GM19035 (cell line): ENCODE measurements around the gene KCNMB2.

Experiments used
- ATAC-seq: cut with Tn5 transposase; IDR thresholded peaks from one replicate; pipeline ENCODE4 v1.9.1; 2021; ENCODE audit not compliant: unreplicated experiment

KCNMB2 gene

GRCh38 chr3:178567611-178568010 is 31.4 kb downstream of the KCNMB2 start:
- no peak for ATAC-seq

- ATAC-seq = no peak
These were observed 32.0 kb downstream of the KCNMB2 start for GRCh38 chr3:178568155-178568731.

GRCh38 chr3:178568911-178569310 is 32.7 kb downstream of the KCNMB2 start:
- ATAC-seq = no peak

DNA sequence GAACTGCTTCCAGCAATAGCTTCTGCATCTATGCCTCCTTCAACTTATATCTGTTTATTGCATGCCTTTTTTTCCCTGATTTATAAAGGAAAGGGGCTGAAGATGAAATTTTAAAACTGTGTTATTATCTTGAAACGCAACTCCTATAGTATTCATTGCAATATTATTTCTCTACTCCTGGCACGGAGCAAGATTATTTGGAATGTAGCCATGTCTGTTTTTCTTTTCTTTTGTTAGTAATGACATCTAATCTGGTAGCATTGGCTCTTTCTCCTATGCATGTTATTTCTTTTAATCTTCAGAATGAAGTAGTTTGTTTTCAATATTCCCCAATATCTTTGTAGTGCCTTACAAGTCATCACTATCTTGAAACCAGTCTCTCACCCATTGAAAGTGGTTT is 33.6 kb downstream of the KCNMB2 start:
- ATAC-seq = no peak

DNA sequence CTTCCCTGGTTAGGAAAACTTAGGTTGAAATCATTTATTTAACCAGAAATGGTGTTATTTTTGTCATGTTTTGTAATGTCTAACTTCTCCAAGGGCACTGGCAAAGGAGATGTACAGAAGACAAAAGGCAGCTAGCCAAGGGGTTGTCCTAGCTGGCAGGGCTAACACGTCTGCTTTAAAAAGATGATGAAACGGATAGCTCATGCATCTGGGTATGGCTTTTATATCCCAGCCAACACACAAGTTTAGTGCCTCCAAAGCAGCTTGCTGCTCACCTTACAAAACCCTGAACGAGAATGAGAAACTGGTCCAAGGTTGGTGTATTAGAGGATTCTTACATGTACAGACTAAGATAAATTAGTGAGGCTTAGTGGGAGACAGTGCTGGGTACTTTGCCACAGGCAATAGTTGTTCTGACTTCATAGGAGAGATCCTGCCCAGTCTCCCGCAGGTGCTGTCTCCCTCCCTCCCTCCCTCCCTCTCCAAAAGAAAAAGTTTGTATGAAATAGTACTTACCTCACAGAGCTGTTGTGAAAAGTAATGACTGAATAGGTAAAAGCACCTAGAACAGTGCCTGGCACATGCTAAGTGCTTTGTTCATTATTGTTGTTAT is 47.8 kb downstream of the KCNMB2 start:
- no peak for ATAC-seq

DNA sequence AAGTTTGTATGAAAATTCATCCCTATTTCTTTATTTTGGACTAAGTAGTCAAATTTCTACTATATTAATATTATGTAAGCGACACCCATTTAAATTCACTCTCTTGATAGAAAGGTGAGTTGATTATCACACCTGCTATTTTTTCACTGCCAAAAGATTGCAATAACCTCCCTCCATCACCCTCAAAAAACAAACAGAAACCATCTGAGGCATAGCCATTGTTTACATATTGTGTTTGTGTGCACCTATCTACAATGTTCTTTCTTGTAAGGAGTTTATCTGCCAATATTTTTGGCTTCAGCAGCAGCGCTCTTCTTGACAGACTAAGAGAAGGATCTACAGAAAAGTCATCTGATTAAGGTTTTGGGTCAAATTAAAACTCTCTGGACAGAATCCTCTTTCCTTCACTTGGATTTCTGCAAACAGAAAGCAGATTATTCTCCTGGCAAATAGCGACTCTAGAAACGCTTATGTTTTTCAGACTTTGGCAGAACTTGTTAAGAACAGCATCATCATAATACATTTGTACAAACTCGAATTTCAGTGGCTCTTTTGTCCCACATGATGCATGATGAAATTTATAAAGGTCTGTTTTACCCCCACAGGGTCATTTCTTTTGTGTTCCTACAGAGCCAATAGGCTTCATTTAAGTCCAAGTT is 48.6 kb downstream of the KCNMB2 start:
- no peak for ATAC-seq

DNA sequence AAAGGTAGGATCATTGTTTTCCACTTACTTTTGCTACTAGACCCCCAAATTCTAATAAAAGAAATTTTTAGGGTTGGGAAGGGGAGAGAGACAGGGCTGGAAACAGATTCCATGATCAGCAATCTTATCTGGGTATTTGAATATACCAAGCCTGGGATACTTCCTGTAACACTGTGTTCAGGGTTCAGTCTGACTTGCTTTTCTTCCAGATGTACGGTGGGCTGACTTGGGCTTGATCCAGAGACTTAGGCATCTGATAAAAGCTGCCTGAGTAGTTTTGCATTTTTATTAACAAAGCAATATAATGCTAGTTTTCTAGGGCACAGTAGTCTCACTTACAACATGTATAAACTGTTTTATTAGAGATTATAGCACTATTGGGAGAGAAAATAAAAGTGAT is 49.2 kb downstream of the KCNMB2 start:
- ATAC-seq = no peak

DNA sequence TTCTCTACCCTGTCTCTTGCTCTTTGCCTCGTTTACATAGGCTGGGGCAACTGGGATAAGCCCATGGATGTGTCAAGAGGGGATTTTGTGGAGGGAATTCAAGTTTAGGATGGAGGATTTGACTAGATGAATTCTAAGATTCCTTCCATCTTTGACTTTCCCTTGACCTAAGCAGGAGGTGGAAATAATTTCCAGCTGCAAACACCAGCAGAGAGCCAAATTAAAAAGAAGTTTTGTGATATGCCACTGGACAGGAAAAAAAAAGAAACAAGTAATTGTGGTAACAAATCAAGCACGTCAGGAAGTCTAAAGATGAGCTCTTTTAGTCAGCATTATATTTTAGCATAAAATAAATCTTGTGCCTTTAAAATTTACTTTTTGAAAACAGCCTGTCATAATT is 49.8 kb downstream of the KCNMB2 start:
- ATAC-seq = no peak

- ATAC-seq = no peak
These were observed 52.4 kb downstream of the KCNMB2 start for GRCh38 chr3:178588628-178589027.

DNA sequence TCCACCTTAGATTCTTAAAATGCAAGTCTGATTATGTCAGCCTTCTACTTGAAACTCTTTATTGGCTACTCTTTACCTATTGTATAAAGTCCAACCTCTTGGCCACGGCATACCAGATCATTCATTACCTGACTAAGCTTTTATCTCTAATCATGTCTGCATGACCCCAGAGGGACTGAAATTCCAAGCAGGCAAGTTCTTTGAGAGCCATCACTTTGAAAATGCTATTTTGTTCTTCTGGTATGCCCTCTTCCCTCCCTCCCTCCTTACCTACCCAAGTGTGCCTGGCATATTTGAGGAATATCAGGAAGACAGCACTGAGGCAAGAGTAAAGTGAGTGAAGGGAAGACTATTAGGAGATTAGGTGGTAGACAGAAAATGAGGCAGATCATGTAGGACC is 57.5 kb downstream of the KCNMB2 start:
- ATAC-seq = no peak

DNA sequence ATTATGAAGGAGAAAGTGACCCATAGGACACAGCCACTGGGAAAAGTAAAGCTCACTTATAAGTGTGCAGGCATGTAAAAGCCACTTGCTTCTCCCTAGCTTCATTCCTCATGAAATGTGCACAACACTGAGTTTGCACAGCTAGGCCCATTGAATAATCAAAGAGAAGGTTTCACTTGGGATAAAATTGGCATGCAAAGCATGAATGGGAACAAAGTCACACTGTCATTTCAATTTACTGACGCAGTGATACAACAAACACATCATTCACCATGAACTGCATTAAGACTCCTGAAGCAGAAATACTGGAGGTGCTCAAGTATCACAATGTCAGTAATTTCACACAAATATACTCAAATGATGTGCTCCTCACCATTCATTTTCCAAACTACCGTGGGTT is 61.1 kb downstream of the KCNMB2 start:
- no peak for ATAC-seq

GRCh38 chr3:178602856-178603255 is 66.6 kb downstream of the KCNMB2 start:
- ATAC-seq = no peak

GRCh38 chr3:178603735-178604134 is 67.5 kb downstream of the KCNMB2 start:
- ATAC-seq = no peak

DNA sequence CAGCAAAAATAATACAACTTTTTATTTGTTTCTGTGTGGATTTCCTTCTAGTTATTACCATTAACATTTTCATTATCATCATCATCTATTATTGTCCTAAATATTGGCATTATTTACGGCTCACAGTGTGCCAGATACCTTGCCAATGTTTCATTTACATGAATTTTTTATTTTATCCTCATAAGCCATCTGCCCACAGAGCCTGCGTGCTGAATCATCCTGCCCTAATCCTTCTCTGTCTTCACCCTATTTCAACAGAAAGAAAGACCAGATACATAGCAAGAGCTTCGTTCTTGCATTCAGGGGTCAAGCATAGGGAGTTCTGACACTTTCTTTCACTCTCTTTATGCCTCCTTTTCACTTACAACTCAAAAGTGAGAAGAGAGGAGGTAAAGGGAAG is 82.0 kb downstream of the KCNMB2 start:
- ATAC-seq = no peak

- no peak for ATAC-seq
These were observed 82.7 kb downstream of the KCNMB2 start for GRCh38 chr3:178618896-178619295.

DNA sequence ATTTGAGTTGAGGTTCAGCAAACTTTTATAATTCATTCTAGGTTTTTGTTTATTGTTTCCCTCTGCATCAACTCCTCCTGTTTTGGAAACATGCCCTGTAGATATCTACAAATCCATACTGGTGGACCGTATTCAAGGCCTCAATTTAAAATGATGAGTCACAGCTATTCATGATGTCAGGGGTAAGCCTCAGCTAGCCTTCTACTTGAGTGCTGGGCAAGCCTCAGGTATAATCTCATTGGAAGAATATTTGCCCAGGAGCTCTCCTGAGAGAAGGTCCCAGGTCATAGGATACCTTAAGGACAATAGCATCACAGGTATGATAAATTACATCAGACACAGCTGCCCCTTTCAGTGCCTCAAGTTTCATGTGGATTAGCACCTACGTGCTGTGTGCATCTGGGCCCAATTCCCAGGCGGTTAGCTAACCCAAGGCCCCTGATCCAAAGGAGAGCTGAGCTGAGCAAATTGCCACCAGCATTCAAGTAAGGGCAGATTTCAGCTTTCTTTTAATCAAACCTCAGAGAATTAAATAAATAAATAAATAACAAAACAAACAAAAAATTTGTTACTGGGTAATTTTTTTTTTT is 87.5 kb downstream of the KCNMB2 start:
- no peak for ATAC-seq

- ATAC-seq = no peak
These were observed 88.0 kb downstream of the KCNMB2 start for GRCh38 chr3:178624276-178624675.

DNA sequence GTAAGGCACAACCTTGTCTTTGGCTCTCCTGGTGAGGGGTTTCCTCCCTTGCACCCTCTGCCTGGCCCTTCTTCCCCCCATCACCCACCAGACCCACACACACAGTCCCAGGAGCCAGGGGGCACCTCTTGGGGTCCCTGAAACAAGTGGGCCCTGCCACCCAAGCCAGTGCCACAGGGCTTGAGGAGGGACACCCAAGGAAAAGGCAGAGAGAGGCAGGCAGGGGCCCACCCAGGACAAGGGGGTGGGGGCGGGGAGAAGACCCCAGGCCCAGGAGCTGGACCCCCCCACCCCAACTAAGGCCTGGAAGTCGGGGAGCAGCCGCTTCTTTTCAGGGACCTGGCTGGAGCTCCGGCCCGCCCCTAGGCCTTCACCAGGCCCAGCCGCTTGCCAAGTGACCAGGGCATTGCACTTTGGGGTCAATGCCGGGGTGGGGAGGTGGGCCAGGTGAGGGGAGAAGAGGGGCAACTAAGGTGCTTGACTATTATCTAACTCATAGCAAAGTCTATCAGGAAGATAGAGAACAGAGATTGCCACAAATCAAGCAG is 88.9 kb downstream of the KCNMB2 start:
- no peak for ATAC-seq

- no peak for ATAC-seq
These were observed 91.8 kb downstream of the KCNMB2 start for GRCh38 chr3:178628037-178628436.

GRCh38 chr3:178629430-178630178 is 93.4 kb downstream of the KCNMB2 start:
- ATAC-seq = no peak

DNA sequence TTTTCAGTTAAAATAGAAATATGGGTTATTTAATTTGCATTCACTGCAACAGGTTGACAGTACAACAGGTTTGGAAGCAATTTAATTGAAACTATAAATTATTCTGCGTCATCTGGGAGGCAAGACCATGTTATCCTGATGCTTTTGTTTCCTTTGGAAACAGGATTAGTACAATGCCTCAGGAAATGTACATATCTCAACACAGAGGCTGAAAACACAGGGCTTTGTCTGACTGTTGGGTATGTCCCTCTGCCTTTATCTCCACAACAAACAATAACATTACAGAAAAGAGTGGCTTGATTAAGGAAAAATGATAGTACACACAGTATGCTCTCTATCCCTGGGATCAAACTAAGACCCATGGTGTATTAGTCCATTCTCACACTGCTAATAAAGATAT is 95.7 kb downstream of the KCNMB2 start:
- ATAC-seq = no peak
